Measurements from ENCODE around the gene GNA12.

The GNA12 gene

DNA sequence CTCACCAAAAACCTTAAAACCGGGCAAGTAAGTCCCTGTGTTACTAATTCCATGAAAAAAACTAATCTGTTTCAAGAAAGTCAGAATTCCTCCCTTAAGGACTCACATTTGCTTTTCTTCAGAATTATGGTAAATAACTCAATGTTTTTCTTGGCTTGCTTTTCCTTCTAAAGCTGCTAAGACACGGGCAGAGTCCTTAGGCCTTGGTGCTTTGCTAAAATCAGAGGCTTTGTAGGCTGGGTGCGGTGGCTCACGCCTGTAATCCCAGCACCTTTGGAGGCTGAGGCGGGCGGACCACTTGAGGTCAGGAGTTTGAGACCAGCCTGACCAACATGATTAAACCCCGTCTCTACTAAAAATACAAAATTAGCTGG, 32.0 kb downstream of the GNA12 start:
- Histone ChIP-seq H3K27ac (ENCODE audit: low read depth, low read length) (no peak overlapping the region), H3K27me3 (ENCODE audit: control insufficient read depth, low read length) (no peaks in the 10 kb centered on the region), H4K20me1 (ENCODE audit: control insufficient read depth, insufficient read depth, low read depth, low read length) (peaks cover 4% of the 10 kb centered on the region; the same call in 1 of the 2 replicates), H3F3A (ENCODE audit: control insufficient read depth, insufficient read depth) (no peaks in the 10 kb centered on the region; the same call in 1 of the 2 replicates), H3K4me1 (ENCODE audit: control insufficient read depth, low read length) (peaks cover 19% of the 10 kb centered on the region), H3K79me2 (ENCODE audit: control insufficient read depth, low read length) (peaks cover 15% of the 10 kb centered on the region), H3K4me2 (ENCODE audit: low read length) (no peak overlapping the region), H3K9me3 (ENCODE audit: control insufficient read depth, insufficient read depth, low read length) (no peaks in the 10 kb centered on the region), H3K4me3 (ENCODE audit: low read length) (no peak overlapping the region), H3K36me3 (ENCODE audit: control insufficient read depth, low read length) (no peaks in the 10 kb centered on the region), H3K9me2 (replicated peaks; ENCODE audit: control insufficient read depth, low read length) (no peaks in the 10 kb centered on the region)
- TF ChIP-seq, protein P1, sequence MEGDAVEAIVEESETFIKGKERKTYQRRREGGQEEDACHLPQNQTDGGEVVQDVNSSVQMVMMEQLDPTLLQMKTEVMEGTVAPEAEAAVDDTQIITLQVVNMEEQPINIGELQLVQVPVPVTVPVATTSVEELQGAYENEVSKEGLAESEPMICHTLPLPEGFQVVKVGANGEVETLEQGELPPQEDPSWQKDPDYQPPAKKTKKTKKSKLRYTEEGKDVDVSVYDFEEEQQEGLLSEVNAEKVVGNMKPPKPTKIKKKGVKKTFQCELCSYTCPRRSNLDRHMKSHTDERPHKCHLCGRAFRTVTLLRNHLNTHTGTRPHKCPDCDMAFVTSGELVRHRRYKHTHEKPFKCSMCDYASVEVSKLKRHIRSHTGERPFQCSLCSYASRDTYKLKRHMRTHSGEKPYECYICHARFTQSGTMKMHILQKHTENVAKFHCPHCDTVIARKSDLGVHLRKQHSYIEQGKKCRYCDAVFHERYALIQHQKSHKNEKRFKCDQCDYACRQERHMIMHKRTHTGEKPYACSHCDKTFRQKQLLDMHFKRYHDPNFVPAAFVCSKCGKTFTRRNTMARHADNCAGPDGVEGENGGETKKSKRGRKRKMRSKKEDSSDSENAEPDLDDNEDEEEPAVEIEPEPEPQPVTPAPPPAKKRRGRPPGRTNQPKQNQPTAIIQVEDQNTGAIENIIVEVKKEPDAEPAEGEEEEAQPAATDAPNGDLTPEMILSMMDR (IDR thresholded peaks at IDR 0.05; ENCODE audit: low read depth, low read length, poor library complexity, severe bottlenecking): no peak
- TF ChIP-seq EZH2phosphoT487 (IDR thresholded peaks at IDR 0.05; ENCODE audit: borderline replicate concordance, low read length): no peak

DNA sequence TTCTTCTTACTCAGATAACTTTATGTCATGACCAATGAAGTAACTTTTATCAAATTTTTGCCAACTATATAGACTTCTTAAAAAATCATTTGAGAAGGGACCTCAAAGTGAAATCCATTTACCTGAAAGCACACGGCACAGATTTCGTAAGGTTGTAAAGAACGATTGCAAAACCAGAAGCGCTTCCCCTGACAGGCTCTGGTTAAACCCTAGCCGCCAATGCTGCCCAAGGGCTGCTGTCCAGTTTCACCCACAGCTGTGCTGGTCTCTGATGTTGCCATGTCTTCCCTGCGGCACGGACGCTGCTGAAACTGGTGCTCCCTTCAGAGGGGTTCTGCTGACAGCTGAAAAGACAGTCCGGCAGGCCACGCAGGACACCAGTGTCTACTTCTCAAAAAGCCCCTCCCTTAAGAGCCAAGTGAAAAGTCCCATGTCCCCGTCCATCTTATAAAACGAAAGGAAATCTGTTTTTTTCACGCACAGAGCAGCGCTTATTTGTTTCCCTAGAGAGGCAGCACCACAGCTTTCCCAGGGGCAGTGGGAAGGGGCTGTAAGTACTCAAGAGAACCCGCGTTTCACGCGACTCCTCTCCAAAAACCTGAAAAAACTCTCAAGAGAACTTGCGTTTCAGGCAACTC, 32.5 kb downstream of the GNA12 start:
- Histone ChIP-seq H3K9me3 (ENCODE audit: control insufficient read depth, insufficient read depth, low read length) (no peaks in the 10 kb centered on the region), H3K4me1 (ENCODE audit: control insufficient read depth, low read length) (peaks cover 19% of the 10 kb centered on the region), H3K27me3 (ENCODE audit: control insufficient read depth, low read length) (no peaks in the 10 kb centered on the region), H3K9me2 (replicated peaks; ENCODE audit: control insufficient read depth, low read length) (no peaks in the 10 kb centered on the region), H3K27ac (ENCODE audit: low read depth, low read length) (no peak overlapping the region), H3K4me2 (ENCODE audit: low read length) (no peak overlapping the region), H3F3A (ENCODE audit: control insufficient read depth, insufficient read depth) (no peaks in the 10 kb centered on the region; the same call in 1 of the 2 replicates), H4K20me1 (ENCODE audit: control insufficient read depth, insufficient read depth, low read depth, low read length) (peaks cover 4% of the 10 kb centered on the region; the same call in 1 of the 2 replicates), H3K4me3 (ENCODE audit: low read length) (no peak overlapping the region), H3K36me3 (ENCODE audit: control insufficient read depth, low read length) (no peaks in the 10 kb centered on the region), H3K79me2 (ENCODE audit: control insufficient read depth, low read length) (peaks cover 15% of the 10 kb centered on the region)
- no peak for TF ChIP-seq EZH2phosphoT487 (IDR thresholded peaks at IDR 0.05; ENCODE audit: borderline replicate concordance, low read length)
- TF ChIP-seq, protein P1 (IDR thresholded peaks at IDR 0.05; ENCODE audit: low read depth, low read length, poor library complexity, severe bottlenecking): no peak

DNA sequence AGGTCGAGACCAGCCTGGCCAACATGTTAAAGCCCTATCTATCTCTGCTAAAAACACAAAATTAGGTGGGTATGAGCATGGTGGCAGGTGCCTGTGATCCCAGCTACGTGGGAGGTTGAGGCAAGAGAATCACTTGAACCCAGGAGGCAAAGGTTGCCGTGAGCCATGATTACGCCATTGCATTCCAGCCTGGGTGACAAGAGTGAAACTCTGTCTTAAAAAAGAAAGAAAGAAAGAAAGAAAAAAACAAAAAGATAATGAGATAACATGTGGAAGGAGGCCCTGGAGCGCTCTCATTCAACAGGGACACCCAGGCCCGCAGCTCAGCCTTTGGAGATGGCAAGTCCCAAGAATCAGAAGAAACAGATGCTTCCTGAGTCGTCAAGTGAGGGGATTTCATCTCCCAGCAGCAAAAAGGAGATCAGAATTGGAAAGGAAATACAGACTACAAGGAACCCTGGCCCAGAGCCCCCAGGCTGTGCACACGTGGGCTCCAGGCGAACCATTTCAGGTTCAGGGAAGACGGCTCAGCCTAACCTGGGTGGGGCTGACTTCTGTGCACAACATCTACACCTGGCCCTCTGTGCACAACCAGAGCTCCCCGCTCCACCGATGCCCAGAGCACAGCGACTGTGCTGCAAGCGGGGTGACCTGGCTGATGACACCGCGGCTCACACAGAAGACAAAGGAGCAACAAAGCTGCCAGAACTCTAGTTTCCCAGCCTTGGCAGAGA, 33.3 kb downstream of the GNA12 start:
- no peaks in the 10 kb centered on the region for H3K9me2 ChIP-seq (replicated peaks; ENCODE audit: control insufficient read depth, low read length)
- H3K27ac ChIP-seq (ENCODE audit: low read depth, low read length): no peak overlapping the region
- H3K27me3 ChIP-seq (ENCODE audit: control insufficient read depth, low read length): no peaks in the 10 kb centered on the region
- TF ChIP-seq, protein P1 (IDR thresholded peaks at IDR 0.05; ENCODE audit: low read depth, low read length, poor library complexity, severe bottlenecking): no peak
- no peak for TF ChIP-seq EZH2phosphoT487 (IDR thresholded peaks at IDR 0.05; ENCODE audit: borderline replicate concordance, low read length)
- no peak overlapping the region for H3K4me3 ChIP-seq (ENCODE audit: low read length)
- peaks cover 19% of the 10 kb centered on the region for H3K4me1 ChIP-seq (ENCODE audit: control insufficient read depth, low read length)
- H4K20me1 ChIP-seq (ENCODE audit: control insufficient read depth, insufficient read depth, low read depth, low read length): peaks cover 4% of the 10 kb centered on the region; the same call in 1 of the 2 replicates
- no peaks in the 10 kb centered on the region for H3K36me3 ChIP-seq (ENCODE audit: control insufficient read depth, low read length)
- H3K4me2 ChIP-seq (ENCODE audit: low read length): no peak overlapping the region
- H3F3A ChIP-seq (ENCODE audit: control insufficient read depth, insufficient read depth): no peaks in the 10 kb centered on the region; the same call in 1 of the 2 replicates
- no peaks in the 10 kb centered on the region for H3K9me3 ChIP-seq (ENCODE audit: control insufficient read depth, insufficient read depth, low read length)
- peaks cover 14% of the 10 kb centered on the region for H3K79me2 ChIP-seq (ENCODE audit: control insufficient read depth, low read length)
